H1 (cell line): ENCODE data around the gene HID1. TPM values are rescaled to one million over a fixed set of nuclear protein-coding genes. Genes with fewer than 3 reads are reported as not detected.

Experiments
- CTCF ChIA-PET: fragments of 300-600 bp; sonication (Branson Sonifier 250); formaldehyde crosslinking; loops from one replicate; lab custom pipeline; 2021; ENCODE audit not compliant: partially characterized antibody; lab: Charles Lee
- POLR2A ChIA-PET: fragments of 300-600 bp; sonication (Branson Sonifier 250); formaldehyde crosslinking; loops from one replicate; lab custom pipeline; 2021; ENCODE audit warnings: inconsistent platforms; ENCODE audit not compliant: partially characterized antibody; lab: Charles Lee
- DNase-seq, 2 experiments: peaks; one replicate each; pipeline versions ENCODE4 v3.0.0 to v3.0.0-alpha.2; 2010 to 2022; ENCODE audit warnings: low spot score in 2 of 2, low read depth in 1 of 2, mixed read lengths in 1 of 2
- FAIRE-seq: peaks from 2 replicates; lab custom pipeline; 2011; peaks lifted over from hg19 to GRCh38; lab: Jason Lieb, UNC
- H2AFZ ChIP-seq: 2 replicates; pipeline ENCODE4 v1.8.1; 2012; ENCODE audit warnings: low read length, inconsistent platforms
- H2AK5ac ChIP-seq: 2 replicates; pipeline ENCODE4 v1.6.1; 2013; ENCODE audit warnings: low read depth, low read length
- H2BK120ac ChIP-seq: replicated peaks from 2 replicates; pipeline ENCODE3; 2013; ENCODE audit warnings: low read depth, low read length, inconsistent platforms
- H2BK12ac ChIP-seq: 2 replicates; pipeline ENCODE4 v1.6.1; 2013; ENCODE audit warnings: low read depth, low read length
- H2BK15ac ChIP-seq: 2 replicates; pipeline ENCODE4 v1.6.1; 2013; ENCODE audit warnings: low read length
- H2BK20ac ChIP-seq: 2 replicates; pipeline ENCODE4 v1.6.1; 2013; ENCODE audit warnings: low read length
- H2BK5ac ChIP-seq: 2 replicates; pipeline ENCODE4 v1.6.1; 2013; ENCODE audit warnings: low read depth, low read length
- H3K14ac ChIP-seq: 2 replicates; pipeline ENCODE4 v1.6.1; 2013; ENCODE audit warnings: inconsistent platforms; ENCODE audit not compliant: insufficient read length
- H3K18ac ChIP-seq: 2 replicates; pipeline ENCODE4 v1.6.1; 2013; ENCODE audit warnings: low read length; ENCODE audit errors: extremely low read depth
- H3K23ac ChIP-seq: 2 replicates; pipeline ENCODE4 v1.6.1; 2013; ENCODE audit warnings: inconsistent platforms; ENCODE audit not compliant: insufficient read length
- H3K23me2 ChIP-seq: 2 replicates; pipeline ENCODE4 v1.6.1; 2013; ENCODE audit warnings: low read depth, low read length
- H3K27ac ChIP-seq: 2 replicates; pipeline ENCODE4 v1.6.1; 2011; ENCODE audit warnings: low read depth, low read length, inconsistent platforms
- H3K27me3 ChIP-seq, 4 experiments: replicated peaks in 1 of 4; 1 replicate in 1 of 4; 2 replicates in 3 of 4; pipeline versions ENCODE4 v1.6.1 to v1.8.1; 2011 to 2013; ENCODE audit warnings: low read length in 3 of 4, mild to moderate bottlenecking in 3 of 4, inconsistent platforms in 2 of 4, mixed read lengths in 2 of 4, moderate library complexity in 1 of 4; ENCODE audit not compliant: control insufficient read depth in 3 of 4, insufficient read depth in 3 of 4; ENCODE audit errors: extremely low read depth in 1 of 4
- H3K36me3 ChIP-seq, 4 experiments: 2 replicates each; pipeline versions ENCODE4 v1.6.1 to v1.8.1; 2011 to 2013; ENCODE audit warnings: mild to moderate bottlenecking in 4 of 4, low read length in 3 of 4, moderate library complexity in 2 of 4, control low read depth in 1 of 4, inconsistent platforms in 1 of 4; ENCODE audit not compliant: insufficient read depth in 4 of 4, control insufficient read depth in 2 of 4
- H3K4ac ChIP-seq: replicated peaks from 2 replicates; pipeline ENCODE3; 2013; ENCODE audit warnings: low read length, low read depth, mixed read lengths, inconsistent platforms; ENCODE audit not compliant: insufficient read length
- H3K4me1 ChIP-seq, 4 experiments: replicated peaks in 1 of 4; 1 replicate in 1 of 4; 2 replicates in 3 of 4; pipeline versions ENCODE4 v1.6.1 to v1.8.1; 2011 to 2013; ENCODE audit warnings: low read length in 3 of 4, inconsistent platforms in 2 of 4, mixed read lengths in 1 of 4; ENCODE audit not compliant: insufficient read depth in 4 of 4, control insufficient read depth in 3 of 4
- H3K4me2 ChIP-seq, 2 experiments: 2 replicates each; pipeline versions ENCODE4 v1.6.1 to v1.8.1; 2011 to 2013; ENCODE audit warnings: low read depth in 2 of 2, low read length in 2 of 2, control low read depth in 1 of 2, inconsistent platforms in 1 of 2, mild to moderate bottlenecking in 1 of 2; ENCODE audit not compliant: insufficient read depth in 1 of 2
- H3K4me3 ChIP-seq, 4 experiments: fragments of 200-600, 300-600 bp in 1 of 4; sonication (generic), shearing (Covaris generic), sonication (Bioruptor Twin) in 1 of 4; 2 replicates each; pipeline versions ENCODE4 v1.5.1 to v1.8.1; 2011 to 2016; ENCODE audit warnings: low read length in 4 of 4, low read depth in 3 of 4, control low read depth in 2 of 4, inconsistent platforms in 2 of 4, mild to moderate bottlenecking in 2 of 4, mixed read lengths in 1 of 4, moderate library complexity in 1 of 4; ENCODE audit not compliant: insufficient read depth in 2 of 4; ENCODE audit errors: extremely low read depth in 1 of 4
- H3K56ac ChIP-seq: replicated peaks from 2 replicates; pipeline ENCODE3; 2013; ENCODE audit warnings: low read depth, mild to moderate bottlenecking, mixed read lengths, low read length, inconsistent platforms; ENCODE audit not compliant: insufficient read length
- H3K79me1 ChIP-seq: 2 replicates; pipeline ENCODE4 v1.6.1; 2013; ENCODE audit warnings: low read depth, low read length, control low read depth
- H3K79me2 ChIP-seq, 2 experiments: 2 replicates each; pipeline versions ENCODE4 v1.6.1 to v1.8.1; 2012 to 2013; ENCODE audit warnings: low read length in 2 of 2, mild to moderate bottlenecking in 2 of 2, inconsistent platforms in 1 of 2; ENCODE audit not compliant: insufficient read depth in 2 of 2, control insufficient read depth in 1 of 2
- H3K9ac ChIP-seq, 4 experiments: replicated peaks in 1 of 4; 1 replicate in 1 of 4; 2 replicates in 3 of 4; pipeline versions ENCODE4 v1.6.1 to v1.8.1; 2011 to 2013; ENCODE audit warnings: low read depth in 3 of 4, low read length in 3 of 4, control low read depth in 2 of 4, mild to moderate bottlenecking in 2 of 4, moderate library complexity in 2 of 4, inconsistent platforms in 1 of 4; ENCODE audit errors: extremely low read depth in 1 of 4
- H3K9me3 ChIP-seq, 2 experiments: 2 replicates each; pipeline versions ENCODE4 v1.6.1 to v1.8.1; 2012 to 2013; ENCODE audit warnings: mild to moderate bottlenecking in 2 of 2, moderate library complexity in 2 of 2, control low read depth in 1 of 2, inconsistent platforms in 1 of 2, low read depth in 1 of 2, low read length in 1 of 2, mixed read lengths in 1 of 2; ENCODE audit not compliant: insufficient read depth in 2 of 2
- H4K20me1 ChIP-seq, 2 experiments: replicated peaks in 1 of 2; 2 replicates each; pipeline versions ENCODE3 to v1.8.1; 2011 to 2013; ENCODE audit warnings: inconsistent platforms in 2 of 2, low read length in 2 of 2, mild to moderate bottlenecking in 1 of 2; ENCODE audit not compliant: insufficient read depth in 2 of 2, control insufficient read depth in 1 of 2
- H4K5ac ChIP-seq: 2 replicates; pipeline ENCODE4 v1.6.1; 2013; ENCODE audit warnings: low read length, low read depth, mixed read lengths, inconsistent platforms; ENCODE audit not compliant: insufficient read length
- H4K8ac ChIP-seq: 2 replicates; pipeline ENCODE4 v1.8.0; 2013; ENCODE audit warnings: mild to moderate bottlenecking, moderate library complexity, low read length, inconsistent platforms; ENCODE audit not compliant: insufficient read depth; ENCODE audit errors: extremely low read depth
- H4K91ac ChIP-seq: replicated peaks from 2 replicates; pipeline ENCODE3; 2013; ENCODE audit warnings: low read length, mixed read lengths, inconsistent platforms; ENCODE audit not compliant: insufficient read length
- HDAC2 ChIP-seq, 2 experiments: fragments of 300-600 bp in 1 of 2; sonication (generic) in 1 of 2; IDR thresholded peaks; 2 replicates each; pipeline ENCODE4 v1.6.1; 2011 to 2012; ENCODE audit warnings: low read depth in 2 of 2, low read length in 2 of 2, mild to moderate bottlenecking in 2 of 2, moderate library complexity in 2 of 2, borderline replicate concordance in 1 of 2, inconsistent platforms in 1 of 2
- SIRT6 ChIP-seq: IDR thresholded peaks from one replicate; pipeline ENCODE4 v1.7.1; 2012; ENCODE audit warnings: low read length, inconsistent platforms
- ZNF274 ChIP-seq: IDR thresholded peaks from 2 replicates; pipeline ENCODE4 v1.7.0; 2012; ENCODE audit warnings: low read length, borderline replicate concordance; ENCODE audit errors: extremely low read depth
- WGBS, 2 experiments: shearing (Covaris generic) in 1 of 2; methylation state at CpG; one replicate each; pipeline versions ENCODE4 v1.1.6 to v1.1.7; 2013 to 2015; ENCODE audit warnings: low lambda C conversion rate in 2 of 2, mixed read lengths in 2 of 2, inconsistent platforms in 1 of 2, low coverage in 1 of 2, missing lambda C conversion rate in 1 of 2; ENCODE audit not compliant: insufficient replicate concordance in 2 of 2, insufficient coverage in 1 of 2, insufficient read length in 1 of 2; ENCODE audit errors: extremely low coverage in 1 of 2, missing lambda C conversion rate in 1 of 2; 5-methylcytosine and 5-hydroxymethylcytosine counted together
- polyA plus RNA-seq, 7 experiments: library from polyadenylated mRNA; depleted of rRNA in 3 of 7; stranded (reverse) in 5 of 7; unstranded in 2 of 7; fragments of >200 nt in 5 of 7; fragments of 200-250 nt in 2 of 7; gene quantifications; 1 replicate in 5 of 7; 2 replicates in 1 of 7; 4 replicates in 1 of 7; pipeline versions ENCODE4 v1.2.1 to v1.2.3, GENCODE V29; 2011 to 2013; ENCODE audit warnings: missing spikeins in 2 of 7, mixed read lengths in 2 of 7
- total RNA-seq: library from RNA; stranded (reverse); fragmentation: NEBNext Ultra II Directional; extraction: Animal tissue kit (Norgen Biotek cat#: 25700); gene quantifications from 2 replicates; pipeline ENCODE4 v1.2.1, GENCODE V29; 2021

The HID1 gene
- total and polyA plus RNA-seq, 2 of the 8 experiments (the other 6 are each of a cell fraction or from before 2014, with no cell fraction given), result 15.1 to 25.9 TPM

- H3K18ac ChIP-seq, result no peak overlapping the region; the same call in 1 of the 2 replicates
- no peak overlapping the region for H3K23ac ChIP-seq
- 0 out of 2 replicates have a peak overlapping the region, but pooled peaks have one; percentile 19 for H2BK15ac ChIP-seq
- no peak for DNase-seq
- H2BK120ac ChIP-seq, result no peak overlapping the region
- no peak overlapping the region for H2BK12ac ChIP-seq
- no peak overlapping the region for H2BK20ac ChIP-seq
- no peaks in the 10 kb centered on the region for H3K79me2 ChIP-seq
- H3K56ac ChIP-seq, result no peak overlapping the region
- H4K20me1 ChIP-seq, result peaks cover 0 to 2% of the 10 kb centered on the region in 2 experiments
- no peaks in the 10 kb centered on the region for H3K9me3 ChIP-seq
- ChIA-PET CTCF (interaction anchor here (1.4 to 49.9 kb wide), 4 partner anchors 1 to 85 kb away, joined by 4 to 1072 read pairs (median 540); partner anchors contain the start of genes OTOP2, OTOP3 and USH1G), POLR2A (no interaction called here)
- H2AFZ ChIP-seq, result no peak overlapping the region
- WGBS, 2 experiments, result 72% methylated on average over 8 of the region's 8 CpGs; no CpG with 5 or more reads in 1 of the 2 experiments
- FAIRE-seq, result no peak
- no peak overlapping the region for H3K4me3 ChIP-seq
- peaks cover 0 to 6% (median 0%) of the 10 kb centered on the region in 4 experiments; a peak in 2 of 7 replicates for H3K27me3 ChIP-seq
- no peak overlapping the region for H2AK5ac ChIP-seq
- H3K4me2 ChIP-seq, result no peak overlapping the region
- H3K4ac ChIP-seq, result no peak overlapping the region
- no peaks in the 10 kb centered on the region; the same call in 1 of the 2 replicates for H3K79me1 ChIP-seq
- H3K14ac ChIP-seq, result no peak overlapping the region
- no peaks in the 10 kb centered on the region for H3K23me2 ChIP-seq
- TF ChIP-seq ZNF274 (no peak), HDAC2 (IDR thresholded peaks at IDR 0.05; ENCODE audit: borderline replicate concordance in 1 of 2, low read depth in 2 of 2, low read length in 2 of 2) (no peak), SIRT6 (no peak)
- H4K91ac ChIP-seq, result peak overlapping the region; percentile 52
- peaks cover 0 to 5% (median 2%) of the 10 kb centered on the region in 4 experiments; a peak in 2 of 7 replicates for H3K4me1 ChIP-seq
- H4K8ac ChIP-seq, result no peak overlapping the region
- 0 out of 2 replicates have a peak overlapping the region, but pooled peaks have one; percentile 68 for H2BK5ac ChIP-seq
- H4K5ac ChIP-seq, result no peak overlapping the region
- H3K27ac ChIP-seq, result no peak overlapping the region
- H3K36me3 ChIP-seq, result no peaks in the 10 kb centered on the region
- H3K9ac ChIP-seq, result no peak overlapping the region
Measured at GRCh38 chr17:74950207-74950606, 22.4 kb downstream of the HID1 start.
